K562 (cell line): Measurements from ENCODE around the gene TMEM53. TPM values are rescaled to one million over a fixed set of nuclear protein-coding genes. Genes with fewer than 3 reads are reported as not detected.

ENCODE experiments used
- CHAMP1 ChIP-seq: fragments of 450-650 bp; IDR thresholded peaks from 2 replicates; pipeline ENCODE4 v1.6.1; 2016; ENCODE audit warnings: mild to moderate bottlenecking
- MXD1 ChIP-seq: fragments of 250-450 bp; sonication (Bioruptor Pico); IDR thresholded peaks from 2 replicates; pipeline ENCODE4 v1.8.0; 2021; ENCODE audit warnings: borderline replicate concordance, mild to moderate bottlenecking, moderate library complexity; ENCODE audit not compliant: poor library complexity, severe bottlenecking
- XRCC5 ChIP-seq: fragments of 200-400 bp; formaldehyde crosslinking; IDR thresholded peaks from 2 replicates; pipeline ENCODE4 v1.6.1; 2017; ENCODE audit warnings: low read depth, mild to moderate bottlenecking, low read length
- ZNF609 ChIP-seq: sonication (generic); formaldehyde crosslinking; IDR thresholded peaks from 2 replicates; pipeline ENCODE4 v1.8.1; 2023; ENCODE audit warnings: missing genetic modification reagents, mild to moderate bottlenecking, borderline replicate concordance
- polyA plus RNA-seq, 8 experiments: library from polyadenylated mRNA; depleted of rRNA in 4 of 8; stranded (reverse) in 5 of 8; unstranded in 3 of 8; fragments of >200 nt; fragmentation: Nextera tagmentation in 2 of 8; fragmentation: Illumina TruSeq in 1 of 8; extraction: Ambion mirVana in 2 of 8; extraction: Trizol in 1 of 8; gene quantifications; 2 replicates each; pipeline versions ENCODE4 v1.2.1 to v1.2.3, GENCODE V29; 2011 to 2014; ENCODE audit warnings: inconsistent platforms in 1 of 8, missing spikeins in 1 of 8
- total RNA-seq, 7 experiments: library from RNA; depleted of rRNA in 6 of 7; stranded (reverse); fragments of >200 nt in 6 of 7; fragmentation: Illumina TruSeq in 2 of 7; extraction: Trizol in 2 of 7; gene quantifications; 2 replicates each; pipeline versions ENCODE4 v1.2.1 to v1.2.3, GENCODE V29; 2011 to 2021; ENCODE audit warnings: low replicate concordance in 1 of 7

Gene TMEM53
- total and polyA plus RNA-seq, 9 of the 15 experiments (the other 6 are each of a cell fraction or from before 2014, with no cell fraction given), result 0.23 to 3.7 (median 2.0) TPM

- no peak for TF ChIP-seq ZNF609 (CRISPR knock-in tag)
- no peak for TF ChIP-seq MXD1 (CRISPR knock-in tag)
- TF ChIP-seq CHAMP1, result no peak
- TF ChIP-seq XRCC5, result no peak
These were observed 48.9 kb downstream of the TMEM53 start (continued) for GRCh38 chr1:44625348-44625747.
